Small intestine (tissue), 7 donors: ENCODE results near the gene PIP5K1C. TPM values are rescaled to one million over a fixed set of nuclear protein-coding genes. Genes with fewer than 3 reads are reported as not detected.

Source experiments
- DNase-seq, 2 donors: peaks; one replicate each; pipeline versions ENCODE4 v3.0.0 to v3.0.0-alpha.2; 2013
- FAIRE-seq: peaks from 2 replicates; lab custom pipeline; 2012; peaks lifted over from hg19 to GRCh38; lab: Jason Lieb, UNC
- H3K27ac ChIP-seq, 3 donors: one replicate each; pipeline ENCODE4 v1.5.1; 2013; ENCODE audit warnings: low read length in 2 of 3, mild to moderate bottlenecking in 2 of 3, control low read depth in 1 of 3, inconsistent platforms in 1 of 3, low read depth in 1 of 3, moderate library complexity in 1 of 3
- H3K27me3 ChIP-seq, 3 donors: one replicate each; pipeline ENCODE4 v1.6.1; 2013; ENCODE audit warnings: low read length in 3 of 3, inconsistent platforms in 1 of 3; ENCODE audit not compliant: control insufficient read depth in 3 of 3, insufficient read depth in 3 of 3
- H3K36me3 ChIP-seq, 3 donors: one replicate each; pipeline ENCODE4 v1.6.1; 2013; ENCODE audit warnings: low read length in 3 of 3, inconsistent platforms in 1 of 3, low read depth in 1 of 3, mild to moderate bottlenecking in 1 of 3, moderate library complexity in 1 of 3; ENCODE audit not compliant: control insufficient read depth in 3 of 3, insufficient read depth in 2 of 3
- H3K4me1 ChIP-seq, 3 donors: one replicate each; pipeline ENCODE4 v1.6.1; 2013; ENCODE audit warnings: low read length in 2 of 3, inconsistent platforms in 1 of 3, low read depth in 1 of 3, mild to moderate bottlenecking in 1 of 3, moderate library complexity in 1 of 3; ENCODE audit not compliant: control insufficient read depth in 3 of 3, insufficient read depth in 2 of 3
- H3K4me3 ChIP-seq, 3 donors: one replicate each; pipeline ENCODE4 v1.5.1; 2013; ENCODE audit warnings: low read length in 3 of 3, control low read depth in 1 of 3, inconsistent platforms in 1 of 3, low read depth in 1 of 3, mild to moderate bottlenecking in 1 of 3, moderate library complexity in 1 of 3
- H3K9me3 ChIP-seq, 2 donors: one replicate each; pipeline ENCODE4 v1.6.1; 2013; ENCODE audit warnings: low read depth in 1 of 2, low read length in 1 of 2; ENCODE audit not compliant: control insufficient read depth in 2 of 2, insufficient read depth in 1 of 2
- WGBS, 3 donors: extraction: QIAGEN DNeasy Blood & Tissue Kit; methylation state at CpG; one replicate each; pipeline ENCODE4 v1.1.7; 2013; 5-methylcytosine and 5-hydroxymethylcytosine counted together
- polyA plus RNA-seq, 4 donors: library from polyadenylated mRNA; stranded (reverse) in 3 of 4; unstranded in 1 of 4; fragments of 200-250 nt in 3 of 4; fragments of 120-200 nt in 1 of 4; gene quantifications; one replicate each; pipeline versions ENCODE4 v1.2.1 to v1.2.3, GENCODE V29; 2013
- donor health status: healthy with polysubstance abuse.
- donor health status: control.
- donor health status: control.
- donor health status: Bipolar disorder and iron deficiency.
- donor health status: healthy.

Gene PIP5K1C
- polyA plus RNA-seq, 4 donors = 7.3 to 19.5 (median 13.5) TPM

DNA sequence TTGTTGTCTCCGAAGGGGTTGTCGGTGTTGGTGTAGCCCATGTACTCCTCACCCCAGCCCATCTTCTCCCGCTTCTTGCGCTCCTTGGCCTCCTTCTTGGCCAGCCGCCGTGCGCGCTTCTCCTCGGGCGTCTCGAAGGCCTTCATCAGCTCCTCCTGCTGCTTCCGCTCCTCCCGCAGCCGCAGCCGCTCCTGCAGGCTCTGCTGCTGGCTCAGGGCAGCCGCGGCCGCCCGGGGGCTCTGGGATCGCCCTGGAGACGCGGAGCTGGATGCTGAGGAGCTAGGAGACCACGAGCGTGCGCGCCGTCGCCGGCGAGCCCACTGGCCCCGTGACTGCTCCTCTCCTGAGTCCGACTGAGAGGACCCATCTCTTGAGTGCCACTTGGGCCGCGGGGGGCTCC, 76.6 kb downstream of the PIP5K1C start:
- DNase-seq (no peak), FAIRE-seq (no peak)
- WGBS, 3 donors = 93 to 97% (median 93%) methylated on average over 34 of the region's 34 CpGs
- H3K36me3 ChIP-seq = peaks cover 0 to 53% (median 6%) of the 10 kb centered on the region in 3 donors
- peaks cover 0 to 10% (median 2%) of the 10 kb centered on the region in 3 donors for H3K4me1 ChIP-seq
- no peaks in the 10 kb centered on the region for H3K27me3 ChIP-seq
- no peak overlapping the region for H3K4me3 ChIP-seq
- H3K27ac ChIP-seq = no peak overlapping the region
- H3K9me3 ChIP-seq = no peaks in the 10 kb centered on the region

DNA sequence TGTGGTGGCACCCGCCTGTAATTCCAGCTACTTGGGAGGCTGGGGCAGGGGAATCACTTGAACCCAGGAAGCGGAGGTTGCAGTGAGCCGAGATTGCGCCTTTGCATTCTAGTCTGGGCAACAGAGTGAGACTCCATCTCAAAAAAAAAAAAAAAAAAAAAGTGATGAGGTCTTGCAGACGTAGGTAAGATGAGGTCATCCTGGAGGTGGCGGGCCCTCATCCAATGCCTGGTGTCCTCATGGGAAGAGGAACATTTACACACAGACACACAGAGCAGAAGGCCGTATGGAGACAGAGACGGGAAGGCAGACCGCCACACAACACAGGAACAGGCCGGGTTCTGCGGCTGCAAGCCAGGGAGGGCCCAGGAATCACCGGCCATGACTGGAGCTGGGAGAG, 78.0 kb downstream of the PIP5K1C start:
- no peak for DNase-seq
- FAIRE-seq = no peak
- 84 to 90% (median 90%) methylated on average over 12 of the region's 12 CpGs for WGBS, 3 donors
- Histone ChIP-seq H3K9me3 (no peaks in the 10 kb centered on the region), H3K4me1 (peaks cover 0 to 14% (median under 1%) of the 10 kb centered on the region in 3 donors), H3K27me3 (no peaks in the 10 kb centered on the region), H3K4me3 (no peak overlapping the region), H3K36me3 (peaks cover 0 to 67% (median 6%) of the 10 kb centered on the region in 3 donors), H3K27ac (no peak overlapping the region)

DNA sequence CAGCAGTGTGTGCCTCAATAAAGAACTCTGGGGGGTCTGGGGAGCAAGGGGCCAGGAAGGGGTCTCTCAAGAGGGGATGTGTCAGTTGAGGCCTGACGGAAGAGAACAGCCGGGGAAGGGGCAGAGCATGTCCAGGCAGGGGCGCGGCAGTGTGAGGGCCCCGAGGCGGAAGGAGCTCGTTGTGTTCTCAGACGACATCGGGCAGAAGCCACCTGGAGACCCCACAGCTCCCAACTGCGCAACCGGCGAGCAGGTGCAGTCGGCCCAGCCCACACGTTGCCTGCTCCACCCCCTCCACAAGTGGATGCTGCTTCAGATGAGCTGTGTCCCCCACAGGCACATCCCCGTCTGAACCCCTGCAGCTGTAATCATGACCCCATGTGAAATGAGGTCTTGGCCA, 78.6 kb downstream of the PIP5K1C start:
- no peak for DNase-seq
- 90 to 93% (median 93%) methylated on average over 15 of the region's 15 CpGs for WGBS, 3 donors
- FAIRE-seq = no peak
- Histone ChIP-seq H3K36me3 (peaks cover 0 to 72% (median 6%) of the 10 kb centered on the region in 3 donors), H3K27me3 (no peaks in the 10 kb centered on the region), H3K4me1 (peaks cover 0 to 14% (median 0%) of the 10 kb centered on the region in 3 donors), H3K27ac (no peak overlapping the region), H3K4me3 (no peak overlapping the region), H3K9me3 (no peaks in the 10 kb centered on the region)

DNA sequence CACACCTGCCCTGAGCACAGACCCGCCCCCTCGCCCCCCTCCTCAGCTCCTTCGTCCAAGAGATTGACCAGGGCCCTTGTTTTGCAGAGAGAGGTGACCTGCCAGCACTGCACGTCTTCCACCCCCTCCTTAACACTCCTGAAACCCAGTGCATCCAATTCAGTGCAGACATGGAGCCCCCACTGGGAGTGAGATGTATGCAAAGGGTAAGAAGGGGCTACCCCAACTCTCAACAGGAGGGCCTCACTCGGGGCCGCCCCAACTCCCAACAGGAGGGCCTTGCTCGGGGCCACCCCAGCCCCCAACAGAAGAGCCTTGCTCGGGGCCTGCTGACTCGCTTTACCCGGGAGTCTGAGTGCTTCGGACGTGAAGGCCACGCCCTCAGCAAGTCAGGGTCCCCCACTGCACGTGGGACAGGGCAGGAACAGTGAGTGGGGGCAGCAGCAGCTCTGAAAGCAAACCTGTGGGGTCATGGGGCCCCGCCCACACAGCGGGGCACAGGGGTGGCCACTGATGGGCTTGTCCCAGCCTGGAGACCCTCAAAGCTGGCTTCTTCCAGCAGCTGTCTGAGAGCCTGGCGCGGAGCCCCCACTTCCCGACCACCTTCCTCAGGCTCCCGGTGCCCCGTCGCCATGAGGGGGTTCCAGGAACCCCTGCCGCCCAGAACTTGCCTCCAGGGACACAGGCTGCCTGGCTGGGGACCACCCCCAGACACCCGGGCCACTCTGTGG, 79.3 kb downstream of the PIP5K1C start:
- no peaks in the 10 kb centered on the region for H3K9me3 ChIP-seq
- H3K4me1 ChIP-seq = peaks cover 0 to 14% (median 0%) of the 10 kb centered on the region in 3 donors
- DNase-seq (no peak), FAIRE-seq (no peak)
- H3K4me3 ChIP-seq = no peak overlapping the region
- no peak overlapping the region for H3K27ac ChIP-seq
- WGBS, 3 donors = 88 to 92% (median 88%) methylated on average over 22 to 24 of the region's 24 CpGs
- H3K27me3 ChIP-seq = no peaks in the 10 kb centered on the region
- peaks cover 0 to 75% (median 6%) of the 10 kb centered on the region in 3 donors for H3K36me3 ChIP-seq

DNA sequence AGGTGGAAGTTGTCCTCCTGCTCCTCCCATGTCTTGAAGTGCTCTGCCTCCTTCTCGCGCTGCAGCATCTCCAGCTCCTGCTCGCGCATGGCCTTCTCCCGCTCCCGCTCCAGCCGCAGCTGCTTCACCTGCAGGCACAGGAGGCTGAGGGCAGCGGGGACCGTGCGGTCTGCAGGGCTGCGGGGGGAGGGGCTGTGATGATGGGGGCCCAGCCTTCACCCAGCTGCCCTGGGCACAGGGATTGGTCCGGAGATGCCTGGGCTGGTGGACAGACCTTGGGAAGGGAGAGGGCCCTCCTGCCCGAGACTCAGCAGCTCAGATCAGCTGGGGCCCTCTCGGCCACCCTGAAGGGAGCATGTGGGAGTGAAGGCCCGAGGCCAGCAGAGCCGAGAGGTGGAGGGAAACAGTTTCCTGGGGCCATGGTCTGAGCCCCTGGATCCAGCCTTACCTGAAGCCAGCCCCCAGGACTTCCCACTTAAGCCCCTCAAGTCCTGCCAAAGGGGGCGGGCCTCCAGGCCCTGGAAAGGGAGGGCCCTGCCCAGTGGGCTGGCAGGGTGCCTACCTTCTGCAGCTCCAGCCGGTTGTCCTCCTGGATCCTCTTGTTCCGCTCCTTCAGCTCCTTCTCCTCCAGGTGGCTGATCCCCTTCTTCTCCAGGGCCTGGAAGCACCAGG, 80.0 kb downstream of the PIP5K1C start:
- Histone ChIP-seq H3K36me3 (peaks cover 0 to 82% (median 6%) of the 10 kb centered on the region in 3 donors), H3K9me3 (no peaks in the 10 kb centered on the region), H3K4me1 (peaks cover 0 to 7% (median 0%) of the 10 kb centered on the region in 3 donors), H3K27ac (no peak overlapping the region), H3K4me3 (no peak overlapping the region), H3K27me3 (no peaks in the 10 kb centered on the region)
- DNase-seq (no peak), FAIRE-seq (no peak)
- 86 to 90% (median 88%) methylated on average over 15 to 19 of the region's 19 CpGs for WGBS, 3 donors

DNA sequence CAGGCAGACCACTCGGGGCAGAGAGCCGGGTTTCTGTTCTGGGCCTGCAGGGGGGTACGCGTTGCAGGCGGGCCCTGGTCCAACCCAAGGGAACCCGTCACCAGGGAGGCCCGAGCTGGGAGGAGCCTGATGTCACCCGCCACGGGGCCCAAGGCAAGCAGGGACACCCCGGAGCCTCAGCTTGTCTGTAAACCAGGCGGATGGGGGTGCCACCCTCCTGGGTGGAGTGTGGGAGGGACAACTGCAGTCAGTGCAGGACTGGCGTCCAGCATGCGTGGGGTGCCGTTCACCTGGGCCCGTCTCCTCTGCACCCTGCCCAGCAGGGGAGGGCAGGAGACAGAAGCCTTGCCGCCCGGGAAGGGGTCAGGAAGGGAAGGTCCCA, 80.6 kb downstream of the PIP5K1C start:
- H3K27ac ChIP-seq = no peak overlapping the region
- H3K4me3 ChIP-seq = no peak overlapping the region
- peaks cover 0 to 88% (median 6%) of the 10 kb centered on the region in 3 donors for H3K36me3 ChIP-seq
- no peaks in the 10 kb centered on the region for H3K9me3 ChIP-seq
- H3K27me3 ChIP-seq = no peaks in the 10 kb centered on the region
- FAIRE-seq = no peak
- H3K4me1 ChIP-seq = peaks cover 0 to 4% (median 0%) of the 10 kb centered on the region in 3 donors
- WGBS, 3 donors = 84 to 90% (median 85%) methylated on average over 15 to 17 of the region's 17 CpGs
- no peak for DNase-seq

DNA sequence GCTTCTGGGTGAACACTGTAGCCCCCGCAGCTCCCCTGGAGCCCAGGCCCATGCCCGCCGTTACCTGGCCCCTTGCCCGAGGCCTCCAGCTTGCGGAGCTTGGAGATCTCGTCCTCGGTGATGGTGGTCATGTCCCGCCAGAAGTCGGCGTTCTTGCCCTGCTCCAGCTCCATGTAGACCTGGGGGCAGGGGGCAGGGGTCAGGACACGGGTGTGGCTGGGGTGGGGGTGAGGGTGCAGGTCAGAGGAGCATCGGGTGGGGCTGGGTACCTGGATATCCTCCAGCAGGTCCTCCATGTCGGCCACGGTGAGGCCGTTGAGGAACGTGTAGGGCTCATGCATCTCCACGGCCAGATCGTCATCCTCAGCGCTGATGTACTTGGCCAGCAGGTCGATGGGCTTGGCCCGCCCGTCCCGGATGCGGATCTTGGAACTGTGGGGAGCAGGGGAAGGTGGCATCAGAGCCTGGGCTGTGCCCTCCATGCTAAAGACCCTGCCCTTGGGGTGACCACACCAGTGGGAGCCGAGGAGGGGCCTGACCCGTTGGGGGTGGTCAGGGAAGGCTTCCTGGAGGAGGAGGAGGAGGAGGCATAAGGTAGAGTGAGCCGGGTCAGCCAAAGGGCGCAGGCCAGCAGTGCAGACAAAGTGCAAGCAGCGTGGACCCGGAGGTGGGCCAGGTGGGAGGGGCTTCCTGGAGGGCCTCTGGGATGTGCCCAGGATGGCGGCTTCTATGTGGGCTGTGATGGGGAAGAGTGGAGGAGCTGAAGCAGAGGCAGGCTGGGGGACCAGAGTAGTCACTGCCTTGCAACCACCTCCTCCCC, 81.2 kb downstream of the PIP5K1C start:
- H3K4me3 ChIP-seq = no peak overlapping the region
- FAIRE-seq = no peak
- no peak overlapping the region for H3K27ac ChIP-seq
- peaks cover 0 to 87% (median 7%) of the 10 kb centered on the region in 3 donors for H3K36me3 ChIP-seq
- peaks cover 0 to 4% (median 0%) of the 10 kb centered on the region in 3 donors for H3K4me1 ChIP-seq
- WGBS, 3 donors = 87 to 91% (median 88%) methylated on average over 25 to 31 of the region's 31 CpGs
- no peak for DNase-seq
- H3K27me3 ChIP-seq = no peaks in the 10 kb centered on the region
- H3K9me3 ChIP-seq = no peaks in the 10 kb centered on the region
